GM13976 (cell line): ENCODE data around the gene SLC1A7.

Experiments used
- DNase-seq: peaks from one replicate; pipeline ENCODE4 v3.0.0; 2012; ENCODE audit warnings: low spot score
- in situ Hi-C: fragments of 300-500 bp; cut with MboI; formaldehyde crosslinking; loops from one replicate; pipeline ENCODE4 v1.12.0; 2022; ENCODE audit warnings: low sequenced_read_pairs, mixed read lengths, inconsistent platforms; ENCODE audit not compliant: unreplicated experiment
- TF ChIP-seq, protein P1 (sequence below): IDR thresholded peaks from 2 replicates; pipeline ENCODE4 v1.5.1; 2012; ENCODE audit warnings: borderline replicate concordance, mild to moderate bottlenecking; ENCODE audit not compliant: insufficient read depth; ENCODE audit errors: extremely low read depth, missing control alignments, control extremely low read depth

The SLC1A7 gene

DNA sequence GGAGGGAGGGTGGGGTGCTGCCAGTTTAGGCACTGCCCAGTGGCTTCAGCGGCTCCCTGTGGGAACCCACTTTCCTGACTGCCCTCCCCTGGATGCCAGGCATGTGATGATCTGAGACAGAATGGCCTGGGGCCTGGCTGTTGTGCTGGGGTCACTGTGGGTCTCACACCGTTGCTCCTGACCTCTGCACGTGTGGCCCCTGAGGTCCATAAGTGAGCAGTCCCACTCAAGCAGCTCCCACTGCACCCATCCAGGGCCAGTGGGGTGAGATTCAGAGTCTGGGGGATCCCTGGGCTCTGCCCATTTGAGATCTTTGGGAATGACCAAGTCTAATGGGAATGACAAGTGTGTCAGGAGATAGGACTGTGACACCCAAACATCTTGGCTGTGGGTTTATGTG is 62.4 kb downstream of the SLC1A7 start:
- in situ Hi-C loops: no loop called here
- TF ChIP-seq, protein P1, sequence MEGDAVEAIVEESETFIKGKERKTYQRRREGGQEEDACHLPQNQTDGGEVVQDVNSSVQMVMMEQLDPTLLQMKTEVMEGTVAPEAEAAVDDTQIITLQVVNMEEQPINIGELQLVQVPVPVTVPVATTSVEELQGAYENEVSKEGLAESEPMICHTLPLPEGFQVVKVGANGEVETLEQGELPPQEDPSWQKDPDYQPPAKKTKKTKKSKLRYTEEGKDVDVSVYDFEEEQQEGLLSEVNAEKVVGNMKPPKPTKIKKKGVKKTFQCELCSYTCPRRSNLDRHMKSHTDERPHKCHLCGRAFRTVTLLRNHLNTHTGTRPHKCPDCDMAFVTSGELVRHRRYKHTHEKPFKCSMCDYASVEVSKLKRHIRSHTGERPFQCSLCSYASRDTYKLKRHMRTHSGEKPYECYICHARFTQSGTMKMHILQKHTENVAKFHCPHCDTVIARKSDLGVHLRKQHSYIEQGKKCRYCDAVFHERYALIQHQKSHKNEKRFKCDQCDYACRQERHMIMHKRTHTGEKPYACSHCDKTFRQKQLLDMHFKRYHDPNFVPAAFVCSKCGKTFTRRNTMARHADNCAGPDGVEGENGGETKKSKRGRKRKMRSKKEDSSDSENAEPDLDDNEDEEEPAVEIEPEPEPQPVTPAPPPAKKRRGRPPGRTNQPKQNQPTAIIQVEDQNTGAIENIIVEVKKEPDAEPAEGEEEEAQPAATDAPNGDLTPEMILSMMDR: no peak
- no peak for DNase-seq

DNA sequence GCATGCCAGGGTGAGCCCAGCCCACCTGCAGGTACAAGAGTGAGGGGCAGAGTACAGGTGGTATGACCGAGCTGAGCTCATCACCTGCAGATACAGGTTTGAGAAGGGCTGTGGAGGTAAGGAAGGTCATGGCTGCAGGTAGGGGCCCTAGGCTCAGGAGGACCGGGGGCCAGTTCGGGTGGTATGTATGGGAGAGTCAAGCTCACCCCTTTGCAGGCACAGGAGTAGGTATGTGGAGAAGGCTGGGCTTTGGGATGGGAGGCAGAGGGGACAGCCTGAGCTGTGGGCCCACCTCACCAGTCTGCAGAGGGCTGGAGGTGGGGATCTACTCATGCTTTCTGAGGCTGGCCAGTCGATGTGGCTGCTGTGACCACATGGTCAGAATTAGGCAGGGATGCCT is 63.2 kb downstream of the SLC1A7 start:
- TF ChIP-seq, protein P1: no peak
- in situ Hi-C loops: no loop called here

DNA sequence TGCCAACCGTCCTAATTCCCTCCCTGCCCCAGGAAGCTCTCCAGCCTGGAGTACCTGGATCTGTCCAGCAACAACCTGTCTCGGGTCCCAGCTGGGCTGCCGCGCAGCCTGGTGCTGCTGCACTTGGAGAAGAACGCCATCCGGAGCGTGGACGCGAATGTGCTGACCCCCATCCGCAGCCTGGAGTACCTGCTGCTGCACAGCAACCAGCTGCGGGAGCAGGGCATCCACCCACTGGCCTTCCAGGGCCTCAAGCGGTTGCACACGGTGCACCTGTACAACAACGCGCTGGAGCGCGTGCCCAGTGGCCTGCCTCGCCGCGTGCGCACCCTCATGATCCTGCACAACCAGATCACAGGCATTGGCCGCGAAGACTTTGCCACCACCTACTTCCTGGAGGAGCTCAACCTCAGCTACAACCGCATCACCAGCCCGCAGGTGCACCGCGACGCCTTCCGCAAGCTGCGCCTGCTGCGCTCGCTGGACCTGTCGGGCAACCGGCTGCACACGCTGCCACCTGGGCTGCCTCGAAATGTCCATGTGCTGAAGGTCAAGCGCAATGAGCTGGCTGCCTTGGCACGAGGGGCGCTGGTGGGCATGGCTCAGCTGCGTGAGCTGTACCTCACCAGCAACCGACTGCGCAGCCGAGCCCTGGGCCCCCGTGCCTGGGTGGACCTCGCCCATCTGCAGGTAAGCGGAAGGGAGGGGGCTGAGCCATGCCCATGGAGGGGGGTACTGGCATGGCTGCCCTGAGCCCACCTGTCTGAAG is 63.9 kb downstream of the SLC1A7 start:
- in situ Hi-C loops: no loop called here
- TF ChIP-seq, protein P1: no peak
- no peak for DNase-seq

More for the DNA sequence above, 63.2 kb downstream of the SLC1A7 start:
- DNase-seq: no peak

DNA sequence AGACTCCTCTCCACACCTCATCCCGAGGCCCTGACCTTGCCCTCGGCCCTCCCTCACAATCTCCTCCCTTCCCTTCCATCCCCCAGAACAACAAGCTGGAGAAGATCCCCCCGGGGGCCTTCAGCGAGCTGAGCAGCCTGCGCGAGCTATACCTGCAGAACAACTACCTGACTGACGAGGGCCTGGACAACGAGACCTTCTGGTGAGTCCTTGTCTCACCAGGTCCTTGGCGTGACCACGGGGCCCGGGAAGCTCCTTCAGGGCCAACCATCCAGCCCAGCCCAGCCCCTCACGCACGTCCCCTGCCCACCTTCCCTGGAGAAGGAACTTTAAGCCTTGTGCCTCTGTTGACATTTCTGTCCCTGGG is 64.9 kb downstream of the SLC1A7 start:
- DNase-seq: no peak
- TF ChIP-seq, protein P1: no peak
- in situ Hi-C loops: no loop called here

DNA sequence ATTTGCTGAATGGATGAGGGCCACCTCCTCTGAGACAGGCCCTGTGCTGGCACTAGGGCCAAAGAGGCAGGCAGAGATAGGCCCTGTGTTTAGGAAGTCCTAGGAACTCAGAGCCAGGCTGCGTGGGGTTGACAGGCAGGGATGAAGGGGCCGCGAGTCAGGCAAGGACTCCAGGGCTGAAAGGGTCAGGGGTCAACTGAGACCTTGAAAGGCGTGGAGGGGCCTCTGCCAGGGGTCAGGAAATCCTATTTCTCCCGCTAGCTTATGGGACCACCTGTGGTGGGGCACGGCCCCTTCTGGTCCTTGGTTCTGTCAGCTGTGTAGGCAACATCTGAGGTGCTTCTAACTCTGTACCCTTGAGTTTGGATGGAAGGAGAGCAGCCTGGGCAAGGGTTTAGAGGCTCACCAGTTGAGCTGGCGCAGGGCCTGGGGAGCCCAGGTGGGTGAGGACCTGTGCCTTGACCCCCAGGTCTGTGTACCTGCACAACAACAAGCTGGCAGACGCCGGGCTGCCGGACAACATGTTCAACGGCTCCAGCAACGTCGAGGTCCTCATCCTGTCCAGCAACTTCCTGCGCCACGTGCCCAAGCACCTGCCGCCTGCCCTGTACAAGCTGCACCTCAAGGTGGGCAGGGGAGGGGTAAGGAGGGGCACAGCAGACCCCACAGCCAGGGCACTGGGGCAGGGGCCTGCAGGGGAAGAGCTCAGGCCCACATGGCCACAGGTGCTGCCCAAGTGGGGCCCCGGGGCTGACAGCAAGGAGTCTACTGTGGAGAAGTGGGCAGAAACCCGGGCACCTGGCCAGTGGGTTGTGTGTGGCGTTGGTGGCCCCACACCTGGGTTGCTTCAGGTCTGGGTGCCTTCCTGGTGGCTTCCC is 65.5 kb downstream of the SLC1A7 start:
- in situ Hi-C loops: no loop called here
- TF ChIP-seq, protein P1: no peak
- DNase-seq: no peak

DNA sequence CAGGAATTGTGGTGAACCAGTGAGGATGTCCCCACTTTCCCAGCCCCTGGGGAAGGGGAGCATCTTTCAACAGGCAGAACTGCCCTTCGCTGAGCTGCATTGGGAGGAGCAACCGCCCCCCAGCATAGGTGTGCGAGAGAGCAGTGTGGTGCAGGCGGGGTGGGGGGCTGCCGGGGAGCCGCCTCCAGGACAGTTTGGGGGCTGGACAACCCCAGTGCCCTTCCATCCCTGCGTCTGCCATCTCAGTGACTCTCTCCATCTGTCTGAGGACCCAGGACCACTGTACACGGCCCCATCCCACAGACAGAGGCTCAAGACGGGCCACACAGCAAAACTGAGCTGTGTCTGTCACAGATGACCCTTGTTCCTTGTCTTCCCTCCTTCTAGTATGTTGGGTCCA is 66.3 kb downstream of the SLC1A7 start:
- in situ Hi-C loops: no loop called here
- DNase-seq: no peak
- TF ChIP-seq, protein P1: no peak
